Effector memory CD4-positive, alpha-beta T cell (primary cell): Measurements from ENCODE around the gene CD86.

Experiments used
- DNase-seq, 3 donors: peaks; one replicate each; pipeline ENCODE4 v3.0.0-alpha.2; 2020
- H3K27ac ChIP-seq: 2 replicates; pipeline ENCODE4 v1.7.0; 2013; ENCODE audit warnings: mild to moderate bottlenecking, low read length, moderate library complexity; ENCODE audit not compliant: insufficient read depth, poor library complexity, severe bottlenecking
- H3K27me3 ChIP-seq: replicated peaks from 2 replicates; pipeline ENCODE4 v1.7.0; 2013; ENCODE audit warnings: mild to moderate bottlenecking, low read length; ENCODE audit not compliant: insufficient read depth, control insufficient read depth, poor library complexity, severe bottlenecking
- H3K36me3 ChIP-seq: 2 replicates; pipeline ENCODE4 v1.7.0; 2013; ENCODE audit warnings: mild to moderate bottlenecking, low read length, moderate library complexity; ENCODE audit not compliant: control insufficient read depth, insufficient read depth
- H3K4me1 ChIP-seq: 2 replicates; pipeline ENCODE4 v1.7.0; 2013; ENCODE audit warnings: low read length, mild to moderate bottlenecking; ENCODE audit not compliant: control insufficient read depth, insufficient read depth, poor library complexity, severe bottlenecking
- H3K4me3 ChIP-seq: 2 replicates; pipeline ENCODE4 v1.7.0; 2013; ENCODE audit warnings: low read length, low read depth, mild to moderate bottlenecking; ENCODE audit not compliant: insufficient read depth, poor library complexity, severe bottlenecking
- H3K9me3 ChIP-seq: 2 replicates; pipeline ENCODE4 v1.7.0; 2013; ENCODE audit warnings: mild to moderate bottlenecking, low read length, moderate library complexity; ENCODE audit not compliant: control insufficient read depth

The CD86 gene

GRCh38 chr3:122088531-122088930 lies 33.4 kb downstream of the CD86 start:
- DNase-seq: no peak
- no peak overlapping the region for H3K4me3 ChIP-seq
- H3K9me3 ChIP-seq: no peaks in the 10 kb centered on the region
- no peaks in the 10 kb centered on the region for H3K27me3 ChIP-seq
- no peak overlapping the region for H3K27ac ChIP-seq
- H3K4me1 ChIP-seq: no peaks in the 10 kb centered on the region
- H3K36me3 ChIP-seq: no peaks in the 10 kb centered on the region

DNA sequence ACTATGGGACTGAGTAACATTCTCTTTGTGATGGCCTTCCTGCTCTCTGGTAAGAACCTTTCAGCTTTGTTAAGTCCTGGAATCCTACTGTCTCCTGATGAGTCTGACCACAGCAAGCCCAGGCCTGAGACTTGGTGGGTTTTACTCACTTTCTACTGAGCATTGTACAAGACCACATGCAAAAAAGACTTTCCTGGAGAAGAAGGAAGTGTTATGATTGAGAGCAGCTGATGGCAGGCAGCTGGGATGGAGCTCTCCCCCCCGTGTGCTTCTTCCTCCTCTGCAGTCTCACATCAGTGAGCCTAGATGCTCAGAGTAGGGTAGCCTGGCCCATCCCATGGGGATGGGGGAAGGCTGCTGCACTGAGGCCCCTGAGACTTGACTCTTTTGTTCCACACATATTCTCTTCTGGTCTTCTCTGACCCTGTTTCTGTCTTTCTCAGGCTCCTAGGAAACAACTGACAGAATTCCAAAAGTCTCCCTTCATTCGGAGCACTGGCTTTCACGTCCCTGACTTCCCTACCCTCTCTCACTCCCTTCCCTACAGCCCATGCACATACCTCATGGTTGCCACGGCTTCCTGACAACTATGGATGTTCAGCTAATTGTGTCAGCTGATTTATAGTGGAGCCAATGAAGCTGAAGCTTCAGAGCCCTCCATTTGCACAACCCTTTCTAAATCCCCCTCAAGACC lies 36.6 kb downstream of the CD86 start:
- Histone ChIP-seq H3K27me3 (no peaks in the 10 kb centered on the region), H3K9me3 (no peaks in the 10 kb centered on the region), H3K4me1 (no peaks in the 10 kb centered on the region), H3K4me3 (no peak overlapping the region), H3K27ac (no peak overlapping the region), H3K36me3 (no peaks in the 10 kb centered on the region)
- no peak for DNase-seq

- Histone ChIP-seq H3K4me1 (no peaks in the 10 kb centered on the region), H3K36me3 (no peaks in the 10 kb centered on the region), H3K27me3 (no peaks in the 10 kb centered on the region), H3K27ac (no peak overlapping the region), H3K4me3 (no peak overlapping the region), H3K9me3 (no peaks in the 10 kb centered on the region)
- no peak for DNase-seq
Observed at GRCh38 chr3:122092460-122093165, 37.5 kb downstream of the CD86 start.

DNA sequence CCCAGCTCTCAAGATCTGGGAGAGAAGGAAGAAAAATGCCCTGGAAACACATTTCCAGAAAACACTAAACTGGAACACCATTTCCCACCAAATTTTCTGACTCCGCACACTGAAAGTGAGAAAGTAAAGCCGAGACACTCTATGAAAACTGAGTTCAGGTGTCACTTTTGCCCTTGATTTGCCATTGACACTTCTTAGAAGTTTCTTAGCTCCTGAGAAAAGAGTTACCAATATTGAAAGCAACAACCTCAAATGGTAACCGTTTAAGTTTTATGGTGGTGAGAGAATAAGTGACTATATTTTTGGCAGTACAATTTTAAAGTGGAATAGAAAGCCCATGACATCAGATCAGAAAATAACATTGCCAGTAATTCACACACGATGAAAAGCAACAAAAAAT lies 39.0 kb downstream of the CD86 start:
- Histone ChIP-seq H3K4me3 (no peak overlapping the region), H3K9me3 (no peaks in the 10 kb centered on the region)
- no peak for DNase-seq

GRCh38 chr3:122094693-122095092 lies 39.5 kb downstream of the CD86 start:
- H3K27me3 ChIP-seq: no peaks in the 10 kb centered on the region
- H3K4me1 ChIP-seq: no peaks in the 10 kb centered on the region
- H3K27ac ChIP-seq: no peak overlapping the region
- H3K36me3 ChIP-seq: no peaks in the 10 kb centered on the region
- H3K9me3 ChIP-seq: no peaks in the 10 kb centered on the region
- DNase-seq: no peak
- H3K4me3 ChIP-seq: no peak overlapping the region

More for the DNA sequence above, 39.0 kb downstream of the CD86 start:
- Histone ChIP-seq H3K36me3 (no peaks in the 10 kb centered on the region), H3K4me1 (no peaks in the 10 kb centered on the region), H3K27me3 (no peaks in the 10 kb centered on the region), H3K27ac (no peak overlapping the region)

DNA sequence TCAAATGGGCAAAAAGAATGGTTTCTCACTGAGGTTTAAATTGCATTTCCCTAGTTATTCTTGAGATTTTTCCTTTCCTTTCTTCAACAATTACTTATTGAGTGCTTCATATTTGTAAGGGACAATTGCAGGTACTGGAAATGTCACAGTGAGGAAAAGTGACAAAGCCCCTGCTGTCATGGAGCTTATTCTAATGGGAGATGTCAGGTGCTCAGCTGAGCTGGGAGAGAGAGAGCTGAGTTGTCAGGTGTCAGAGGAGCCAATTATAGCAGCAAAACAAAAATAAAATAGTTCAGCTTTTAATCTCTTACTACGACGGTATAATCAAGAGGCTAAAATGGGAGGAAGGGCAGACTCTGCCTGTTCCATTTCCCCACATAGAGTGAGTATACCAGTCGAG lies 42.0 kb downstream of the CD86 start:
- DNase-seq: no peak
- Histone ChIP-seq H3K9me3 (no peaks in the 10 kb centered on the region), H3K36me3 (no peaks in the 10 kb centered on the region), H3K4me3 (no peak overlapping the region), H3K4me1 (no peaks in the 10 kb centered on the region), H3K27ac (no peak overlapping the region), H3K27me3 (no peaks in the 10 kb centered on the region)

DNA sequence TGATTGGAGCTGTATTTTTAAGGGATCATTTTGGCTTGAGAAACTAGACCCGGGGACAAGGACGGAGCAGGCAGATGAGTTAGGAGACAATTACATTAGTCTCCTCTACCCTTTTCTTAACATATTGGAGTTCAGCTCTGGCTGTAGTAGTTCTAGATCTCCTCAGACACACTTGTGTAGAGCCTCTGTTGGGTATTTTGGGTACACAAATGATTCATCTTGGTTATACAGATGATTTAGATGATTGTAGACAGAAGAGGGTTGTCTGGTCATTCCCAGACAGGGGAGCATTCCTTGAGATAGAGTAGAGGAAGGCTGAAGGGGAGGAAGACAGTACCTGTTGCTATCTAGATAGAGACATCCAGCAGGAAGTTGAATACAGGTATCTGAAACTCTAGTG lies 43.4 kb downstream of the CD86 start:
- Histone ChIP-seq H3K36me3 (no peaks in the 10 kb centered on the region), H3K4me1 (no peaks in the 10 kb centered on the region), H3K9me3 (no peaks in the 10 kb centered on the region), H3K27me3 (no peaks in the 10 kb centered on the region), H3K4me3 (no peak overlapping the region), H3K27ac (no peak overlapping the region)
- no peak for DNase-seq

DNA sequence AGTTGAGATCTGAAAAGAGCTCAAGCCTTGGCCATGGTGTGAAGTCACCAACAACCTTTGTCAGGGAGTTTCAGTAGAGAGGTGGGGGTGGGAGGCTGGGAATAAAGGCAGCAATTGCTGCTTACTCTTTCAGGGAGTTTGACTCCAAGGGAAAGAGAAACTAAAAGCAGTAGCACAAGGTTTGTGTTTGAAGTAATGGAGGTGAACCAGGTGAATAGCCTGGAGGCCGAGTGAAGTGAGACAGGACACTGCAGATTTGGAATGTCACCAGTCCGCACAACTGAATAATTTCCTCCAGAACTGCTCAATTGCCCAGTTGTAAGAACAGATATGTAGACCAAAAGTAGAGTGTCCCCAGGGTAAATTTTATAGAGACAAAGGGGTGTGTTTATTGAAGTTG lies 44.1 kb downstream of the CD86 start:
- DNase-seq: no peak
- Histone ChIP-seq H3K4me1 (no peaks in the 10 kb centered on the region), H3K4me3 (no peak overlapping the region), H3K36me3 (no peaks in the 10 kb centered on the region), H3K27ac (no peak overlapping the region), H3K27me3 (no peaks in the 10 kb centered on the region), H3K9me3 (no peaks in the 10 kb centered on the region)

DNA sequence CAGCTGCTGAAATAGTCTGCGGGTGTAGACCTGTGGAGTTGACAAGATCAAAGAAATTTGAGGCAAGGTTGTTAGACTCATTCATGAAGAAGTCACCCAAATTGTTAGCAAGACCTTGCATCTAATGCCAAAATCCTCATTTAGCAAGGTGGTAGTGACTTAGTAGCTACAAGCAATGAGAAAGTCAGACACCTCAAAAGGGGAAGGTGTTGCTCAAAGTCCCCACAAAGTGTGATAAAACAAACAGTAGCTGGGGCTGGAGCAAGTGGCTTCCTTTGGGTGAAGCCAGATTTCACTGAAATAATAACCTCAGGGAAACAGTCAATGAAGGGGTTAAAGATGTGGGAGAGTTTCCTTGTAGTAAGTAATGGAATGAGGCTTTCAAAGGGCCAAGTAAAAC lies 44.9 kb downstream of the CD86 start:
- Histone ChIP-seq H3K27me3 (no peaks in the 10 kb centered on the region), H3K36me3 (no peaks in the 10 kb centered on the region), H3K4me1 (no peaks in the 10 kb centered on the region), H3K9me3 (no peaks in the 10 kb centered on the region), H3K27ac (no peak overlapping the region), H3K4me3 (no peak overlapping the region)
- no peak for DNase-seq

DNA sequence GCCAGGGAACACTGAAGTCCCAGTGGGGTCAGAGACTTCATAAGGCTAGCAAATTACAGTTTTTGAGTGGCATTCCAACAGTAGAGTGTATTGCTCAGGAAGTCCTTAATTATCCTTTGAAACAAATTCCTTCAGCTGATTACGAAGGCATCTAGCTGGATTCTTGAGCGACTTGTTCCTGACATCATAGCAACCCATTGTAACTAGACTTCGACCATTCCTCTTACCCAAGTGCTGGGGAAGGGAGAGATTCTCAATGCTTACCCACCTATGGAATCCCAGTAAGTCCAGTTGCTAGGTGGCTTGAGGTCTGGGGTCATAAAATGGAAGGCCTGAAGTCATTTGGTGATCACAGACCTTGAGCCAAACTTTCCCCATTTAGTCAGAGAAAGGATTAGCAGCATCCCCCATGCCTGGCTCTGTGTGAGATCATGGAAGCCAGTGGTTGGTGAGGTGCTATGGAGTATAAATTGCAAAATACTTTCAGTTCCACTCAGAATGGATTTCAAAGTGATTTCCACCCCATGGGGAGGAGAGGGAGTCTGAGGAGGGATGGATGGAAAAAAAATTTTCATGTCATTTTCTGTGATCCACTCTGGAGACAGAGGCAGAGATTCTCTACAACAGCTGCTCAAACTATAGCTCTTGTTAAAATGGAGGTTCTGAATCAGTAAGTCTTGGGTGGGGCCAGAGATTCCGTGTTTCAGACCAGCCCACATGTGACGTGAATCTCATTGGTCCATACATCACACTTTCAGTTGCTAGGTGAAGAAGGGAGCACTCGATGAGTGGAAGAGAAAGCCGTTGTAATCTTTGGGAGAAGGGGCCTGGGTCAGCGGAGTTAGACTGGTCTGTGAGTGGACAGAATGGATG lies 45.7 kb downstream of the CD86 start:
- no peaks in the 10 kb centered on the region for H3K36me3 ChIP-seq
- H3K27ac ChIP-seq: no peak overlapping the region
- peak in 1 of 3 donors; percentile 8 for DNase-seq
- no peak overlapping the region for H3K4me3 ChIP-seq
- no peaks in the 10 kb centered on the region for H3K9me3 ChIP-seq
- no peaks in the 10 kb centered on the region for H3K27me3 ChIP-seq
- H3K4me1 ChIP-seq: no peaks in the 10 kb centered on the region
